HG03095 (cell line): ENCODE data around the gene PCDHAC1.

Experiments
- ATAC-seq: cut with Tn5 transposase; IDR thresholded peaks from one replicate; pipeline ENCODE4 v1.9.1; 2021; ENCODE audit warnings: moderate library complexity; ENCODE audit not compliant: unreplicated experiment

Gene PCDHAC1

GRCh38 chr5:140966293-140967225 is 40.5 kb downstream of the PCDHAC1 start, which contains the start of gene PCDHAC2:
Gene PCDHAC2 (plus strand): TSS chr5:140966476. CDS start chr5:140966767, 291 bp downstream.
- no peak for ATAC-seq

GRCh38 chr5:140967226-140967893 is 41.3 kb downstream of the PCDHAC1 start:
- ATAC-seq: no peak

GRCh38 chr5:140969880-140970279 is 43.8 kb downstream of the PCDHAC1 start:
- ATAC-seq: no peak

- no peak for ATAC-seq
Observed at GRCh38 chr5:140973550-140973949, 47.5 kb downstream of the PCDHAC1 start.

- no peak for ATAC-seq
Observed at GRCh38 chr5:140977003-140977402, 50.9 kb downstream of the PCDHAC1 start.

- ATAC-seq: no peak
Observed at GRCh38 chr5:140978260-140978659, 52.2 kb downstream of the PCDHAC1 start.

- ATAC-seq: no peak
Observed at GRCh38 chr5:140978983-140979382, 52.9 kb downstream of the PCDHAC1 start.
